Measurements from ENCODE around the gene CPEB1. TPM values are rescaled to one million over a fixed set of nuclear protein-coding genes. Genes with fewer than 3 reads are reported as not detected.

CPEB1 gene
- total and polyA plus RNA-seq, 8 donors, result 1.3 to 5.0 (median 3.0) TPM

GRCh38 chr15:82680200-82681102, 33.3 kb upstream of the CPEB1 start:
- H3K36me3 ChIP-seq, result no peaks in the 10 kb centered on the region
- H3K9me3 ChIP-seq, result no peaks in the 10 kb centered on the region
- intact Hi-C loops (cut with DNase I), result no loop called here
- ATAC-seq (peak; percentile 98), DNase-seq (peak in 3 of 4 donors; percentile 62 to 91 (median 69))
- peaks cover 6 to 46% of the 10 kb centered on the region in 2 donors for H3K27me3 ChIP-seq
- peak overlapping the region; percentile 24 to 37 for H3K4me3 ChIP-seq
- H3K27ac ChIP-seq, result no peak overlapping the region
- peaks cover 0 to 7% of the 10 kb centered on the region in 2 donors for H3K4me1 ChIP-seq
- TF ChIP-seq CTCF (IDR thresholded peaks at IDR 0.05), result no peak

- Histone ChIP-seq H3K36me3 (no peaks in the 10 kb centered on the region), H3K9me3 (no peaks in the 10 kb centered on the region), H3K4me1 (peaks cover 0 to 7% of the 10 kb centered on the region in 2 donors), H3K4me3 (peak overlapping the region; percentile 24 to 37), H3K27me3 (peaks cover 6 to 46% of the 10 kb centered on the region in 2 donors), H3K27ac (no peak overlapping the region)
- DNase-seq (peak in 1 of 4 donors; percentile 13), ATAC-seq (no peak)
- TF ChIP-seq CTCF (IDR thresholded peaks at IDR 0.05), result no peak
- intact Hi-C loops (cut with DNase I), result no loop called here
These were observed 32.5 kb upstream of the CPEB1 start for GRCh38 chr15:82679626-82680199.

- Histone ChIP-seq H3K4me1 (peaks cover 0 to 7% of the 10 kb centered on the region in 2 donors), H3K9me3 (no peaks in the 10 kb centered on the region), H3K27me3 (peaks cover 6 to 45% of the 10 kb centered on the region in 2 donors), H3K4me3 (no peak overlapping the region), H3K36me3 (no peaks in the 10 kb centered on the region), H3K27ac (no peak overlapping the region)
- no peak for TF ChIP-seq CTCF (IDR thresholded peaks at IDR 0.05)
- intact Hi-C loops (cut with DNase I), result no loop called here
- DNase-seq (no peak), ATAC-seq (no peak)
These were observed 30.7 kb upstream of the CPEB1 start for GRCh38 chr15:82677720-82678323.

GRCh38 chr15:82674873-82675272, 27.7 kb upstream of the CPEB1 start:
- intact Hi-C loops (cut with DNase I), result no loop called here
- ATAC-seq (no peak), DNase-seq (no peak)
- H3K9me3 ChIP-seq, result no peaks in the 10 kb centered on the region
- TF ChIP-seq CTCF (IDR thresholded peaks at IDR 0.05), result no peak
- H3K27me3 ChIP-seq, result peaks cover 0 to 16% of the 10 kb centered on the region in 2 donors
- H3K27ac ChIP-seq, result no peak overlapping the region
- H3K36me3 ChIP-seq, result no peaks in the 10 kb centered on the region
- peaks cover 0 to under 1% of the 10 kb centered on the region in 2 donors for H3K4me1 ChIP-seq
- no peak overlapping the region for H3K4me3 ChIP-seq

GRCh38 chr15:82670699-82671098, 23.5 kb upstream of the CPEB1 start:
- no peaks in the 10 kb centered on the region for H3K36me3 ChIP-seq
- H3K27ac ChIP-seq, result no peak overlapping the region
- no peak for TF ChIP-seq CTCF (IDR thresholded peaks at IDR 0.05)
- intact Hi-C loops (cut with DNase I), result no loop called here
- DNase-seq, result no peak
- no peaks in the 10 kb centered on the region for H3K4me1 ChIP-seq
- no peaks in the 10 kb centered on the region for H3K9me3 ChIP-seq
- H3K4me3 ChIP-seq, result no peak overlapping the region
- ATAC-seq, result no peak
- no peaks in the 10 kb centered on the region for H3K27me3 ChIP-seq
